Measurements from ENCODE around the gene ACOXL.

DNA sequence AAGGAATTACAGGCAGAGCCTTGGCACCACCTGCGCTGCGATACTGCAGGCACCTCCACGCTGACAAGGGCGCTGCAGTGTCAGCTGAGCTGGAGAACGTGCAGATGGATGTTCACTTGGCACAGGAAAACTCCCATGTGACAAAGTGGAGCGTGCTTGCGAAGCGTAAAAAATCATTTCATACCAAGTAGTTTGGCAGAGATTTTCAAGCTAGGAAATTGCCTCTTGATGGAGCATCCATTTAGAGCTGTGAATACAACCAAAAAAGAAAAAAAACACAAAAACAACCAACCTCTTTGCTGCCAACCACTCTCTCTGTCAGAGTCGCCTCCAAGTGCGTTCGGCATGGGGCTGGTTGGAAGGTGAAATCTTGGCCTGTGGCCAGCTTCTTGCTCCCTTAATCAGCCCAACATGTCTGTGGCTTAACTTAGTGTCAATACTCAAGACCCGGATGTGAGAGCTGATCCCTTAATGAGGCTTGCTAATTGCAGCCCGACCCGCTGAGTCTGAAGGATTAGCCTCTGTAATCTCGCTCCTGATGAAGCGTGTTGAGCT lies 38.1 kb downstream of the ACOXL start:
- TF ChIP-seq ZNF695 (CRISPR knock-in tag; IDR thresholded peaks at IDR 0.05) (no peak), TCF7L2 (IDR thresholded peaks at IDR 0.05; ENCODE audit: low read depth, low read length) (no peak), HNRNPUL1 (IDR thresholded peaks at IDR 0.05; ENCODE audit: low read length) (no peak), FOXM1 (IDR thresholded peaks at IDR 0.05; ENCODE audit: low read depth) (no peak), FOXM1 (CRISPR knock-in tag; IDR thresholded peaks at IDR 0.05; ENCODE audit: low read depth) (no peak), NR2C1 (IDR thresholded peaks at IDR 0.05) (no peak), NR2C1 (tag; IDR thresholded peaks at IDR 0.05) (no peak), CBFA2T3 (IDR thresholded peaks at IDR 0.05) (no peak), GATA2 (CRISPR knock-in tag; IDR thresholded peaks at IDR 0.05) (no peak), MTF1 (CRISPR knock-in tag; IDR thresholded peaks at IDR 0.05; ENCODE audit: borderline replicate concordance) (no peak), HNRNPH1 (optimal IDR thresholded peaks at IDR 0.05; ENCODE audit: low read depth, low read length) (no peak)
- TF ChIP-seq, protein P1, sequence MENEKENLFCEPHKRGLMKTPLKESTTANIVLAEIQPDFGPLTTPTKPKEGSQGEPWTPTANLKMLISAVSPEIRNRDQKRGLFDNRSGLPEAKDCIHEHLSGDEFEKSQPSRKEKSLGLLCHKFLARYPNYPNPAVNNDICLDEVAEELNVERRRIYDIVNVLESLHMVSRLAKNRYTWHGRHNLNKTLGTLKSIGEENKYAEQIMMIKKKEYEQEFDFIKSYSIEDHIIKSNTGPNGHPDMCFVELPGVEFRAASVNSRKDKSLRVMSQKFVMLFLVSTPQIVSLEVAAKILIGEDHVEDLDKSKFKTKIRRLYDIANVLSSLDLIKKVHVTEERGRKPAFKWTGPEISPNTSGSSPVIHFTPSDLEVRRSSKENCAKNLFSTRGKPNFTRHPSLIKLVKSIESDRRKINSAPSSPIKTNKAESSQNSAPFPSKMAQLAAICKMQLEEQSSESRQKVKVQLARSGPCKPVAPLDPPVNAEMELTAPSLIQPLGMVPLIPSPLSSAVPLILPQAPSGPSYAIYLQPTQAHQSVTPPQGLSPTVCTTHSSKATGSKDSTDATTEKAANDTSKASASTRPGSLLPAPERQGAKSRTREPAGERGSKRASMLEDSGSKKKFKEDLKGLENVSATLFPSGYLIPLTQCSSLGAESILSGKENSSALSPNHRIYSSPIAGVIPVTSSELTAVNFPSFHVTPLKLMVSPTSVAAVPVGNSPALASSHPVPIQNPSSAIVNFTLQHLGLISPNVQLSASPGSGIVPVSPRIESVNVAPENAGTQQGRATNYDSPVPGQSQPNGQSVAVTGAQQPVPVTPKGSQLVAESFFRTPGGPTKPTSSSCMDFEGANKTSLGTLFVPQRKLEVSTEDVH (IDR thresholded peaks at IDR 0.05; ENCODE audit: low read depth, partially characterized antibody), result no peak
- TF ChIP-seq, protein P2, sequence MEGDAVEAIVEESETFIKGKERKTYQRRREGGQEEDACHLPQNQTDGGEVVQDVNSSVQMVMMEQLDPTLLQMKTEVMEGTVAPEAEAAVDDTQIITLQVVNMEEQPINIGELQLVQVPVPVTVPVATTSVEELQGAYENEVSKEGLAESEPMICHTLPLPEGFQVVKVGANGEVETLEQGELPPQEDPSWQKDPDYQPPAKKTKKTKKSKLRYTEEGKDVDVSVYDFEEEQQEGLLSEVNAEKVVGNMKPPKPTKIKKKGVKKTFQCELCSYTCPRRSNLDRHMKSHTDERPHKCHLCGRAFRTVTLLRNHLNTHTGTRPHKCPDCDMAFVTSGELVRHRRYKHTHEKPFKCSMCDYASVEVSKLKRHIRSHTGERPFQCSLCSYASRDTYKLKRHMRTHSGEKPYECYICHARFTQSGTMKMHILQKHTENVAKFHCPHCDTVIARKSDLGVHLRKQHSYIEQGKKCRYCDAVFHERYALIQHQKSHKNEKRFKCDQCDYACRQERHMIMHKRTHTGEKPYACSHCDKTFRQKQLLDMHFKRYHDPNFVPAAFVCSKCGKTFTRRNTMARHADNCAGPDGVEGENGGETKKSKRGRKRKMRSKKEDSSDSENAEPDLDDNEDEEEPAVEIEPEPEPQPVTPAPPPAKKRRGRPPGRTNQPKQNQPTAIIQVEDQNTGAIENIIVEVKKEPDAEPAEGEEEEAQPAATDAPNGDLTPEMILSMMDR (IDR thresholded peaks at IDR 0.05 in 2 of 3, conservative IDR thresholded peaks at IDR 0.05 in 1 of 3; ENCODE audit: insufficient read depth in 2 of 3, low read depth in 1 of 3, low read length in 3 of 3), result no peak

Data from K562 (cell line).